Neuronal stem cell (in vitro differentiated cells): ENCODE data around the gene POU2AF2.

Experiments used
- DNase-seq: peaks from one replicate; pipeline ENCODE4 v3.0.0-alpha.2; 2013; ENCODE audit warnings: low spot score
- H2AFZ ChIP-seq: one replicate; pipeline ENCODE4 v1.6.1; 2013; ENCODE audit warnings: mild to moderate bottlenecking, low read length, inconsistent platforms
- H2AK5ac ChIP-seq: 2 replicates; pipeline ENCODE4 v1.6.1; 2013; ENCODE audit warnings: low read depth, mild to moderate bottlenecking, inconsistent platforms, low read length, moderate library complexity, mixed read lengths
- H2BK120ac ChIP-seq: 2 replicates; pipeline ENCODE4 v1.6.1; 2013; ENCODE audit warnings: low read depth, mild to moderate bottlenecking, inconsistent platforms, low read length, moderate library complexity, mixed read lengths
- H2BK12ac ChIP-seq: one replicate; pipeline ENCODE4 v1.6.1; 2013; ENCODE audit warnings: low read length, inconsistent platforms
- H2BK15ac ChIP-seq: 2 replicates; pipeline ENCODE4 v1.6.1; 2013; ENCODE audit warnings: mild to moderate bottlenecking, low read length, inconsistent platforms, mixed read lengths
- H2BK5ac ChIP-seq: one replicate; pipeline ENCODE4 v1.6.1; 2013; ENCODE audit warnings: inconsistent platforms, mild to moderate bottlenecking, low read length, moderate library complexity
- H3K14ac ChIP-seq: one replicate; pipeline ENCODE4 v1.6.1; 2013; ENCODE audit warnings: low read length, inconsistent platforms
- H3K18ac ChIP-seq: 2 replicates; pipeline ENCODE4 v1.6.1; 2013; ENCODE audit warnings: low read length, inconsistent platforms
- H3K23ac ChIP-seq: 2 replicates; pipeline ENCODE4 v1.6.1; 2013; ENCODE audit warnings: low read depth, mild to moderate bottlenecking, mixed read lengths, low read length, inconsistent platforms; ENCODE audit not compliant: poor library complexity
- H3K27ac ChIP-seq: replicated peaks from 3 replicates; pipeline ENCODE4 v1.5.1; 2013; ENCODE audit warnings: low read length, inconsistent platforms
- H3K27me3 ChIP-seq, 3 experiments: 2 replicates each; pipeline ENCODE4 v1.6.1; 2013; ENCODE audit warnings: low read length in 3 of 3, mild to moderate bottlenecking in 2 of 3, inconsistent platforms in 1 of 3, low read depth in 1 of 3, mixed read lengths in 1 of 3, moderate library complexity in 1 of 3; ENCODE audit not compliant: control insufficient read depth in 3 of 3, insufficient read depth in 3 of 3
- H3K36me3 ChIP-seq, 2 donors: replicated peaks in 1 of 2; 2 replicates each; pipeline ENCODE4 v1.6.1; 2013; ENCODE audit warnings: low read length in 2 of 2; ENCODE audit not compliant: control insufficient read depth in 2 of 2, insufficient read depth in 2 of 2
- H3K4ac ChIP-seq: 2 replicates; pipeline ENCODE4 v1.6.1; 2013; ENCODE audit warnings: inconsistent platforms, mild to moderate bottlenecking, low read length, moderate library complexity
- H3K4me1 ChIP-seq, 2 donors: 1 replicate in 1 of 2; 2 replicates in 1 of 2; pipeline ENCODE4 v1.6.1; 2013; ENCODE audit warnings: low read length in 2 of 2, low read depth in 1 of 2; ENCODE audit not compliant: control insufficient read depth in 2 of 2, insufficient read depth in 1 of 2
- H3K4me2 ChIP-seq: one replicate; pipeline ENCODE4 v1.6.1; 2013; ENCODE audit warnings: mild to moderate bottlenecking, low read length, inconsistent platforms; ENCODE audit not compliant: insufficient read depth, poor library complexity, severe bottlenecking
- H3K4me3 ChIP-seq, 2 donors: 2 replicates each; pipeline ENCODE4 v1.5.1; 2013; ENCODE audit warnings: low read length in 2 of 2, mild to moderate bottlenecking in 2 of 2, inconsistent platforms in 1 of 2, moderate library complexity in 1 of 2
- H3K79me1 ChIP-seq: one replicate; pipeline ENCODE4 v1.6.1; 2013; ENCODE audit warnings: low read depth, mild to moderate bottlenecking, inconsistent platforms, low read length, moderate library complexity
- H3K9ac ChIP-seq: one replicate; pipeline ENCODE4 v1.6.1; 2013; ENCODE audit warnings: mild to moderate bottlenecking, low read depth, low read length, inconsistent platforms; ENCODE audit not compliant: poor library complexity
- H3K9me3 ChIP-seq, 2 donors: replicated peaks in 1 of 2; 2 replicates each; pipeline versions ENCODE3 to v1.6.1; 2013; ENCODE audit warnings: low read length in 2 of 2, mild to moderate bottlenecking in 2 of 2, inconsistent platforms in 1 of 2, low read depth in 1 of 2, mixed read lengths in 1 of 2, moderate library complexity in 1 of 2; ENCODE audit not compliant: control insufficient read depth in 2 of 2, insufficient read depth in 1 of 2
- H4K8ac ChIP-seq: one replicate; pipeline ENCODE4 v1.6.1; 2013; ENCODE audit warnings: low read depth, mild to moderate bottlenecking, inconsistent platforms, low read length, moderate library complexity
- H4K91ac ChIP-seq: one replicate; pipeline ENCODE4 v1.6.1; 2013; ENCODE audit warnings: low read length, low read depth, mild to moderate bottlenecking, inconsistent platforms; ENCODE audit not compliant: poor library complexity
- WGBS, 2 donors: extraction: QIAGEN DNeasy Blood & Tissue Kit; methylation state at CpG; one replicate each; pipeline ENCODE4 v1.1.7; 2013; ENCODE audit warnings: missing lambda C conversion rate in 2 of 2, mixed read lengths in 1 of 2; ENCODE audit not compliant: insufficient read length in 2 of 2, insufficient replicate concordance in 1 of 2; ENCODE audit errors: extremely low coverage in 2 of 2; 5-methylcytosine and 5-hydroxymethylcytosine counted together

POU2AF2 gene

GRCh38 chr11:111225881-111226280 lies 19.6 kb upstream of the POU2AF2 start:
- Histone ChIP-seq H3K27me3 (peaks cover 0 to 4% (median 0%) of the 10 kb centered on the region in 3 experiments), H3K18ac (no peak overlapping the region), H3K27ac (no peak overlapping the region), H2AFZ (no peak overlapping the region), H3K4me3 (no peak overlapping the region), H3K4me2 (no peak overlapping the region), H3K79me1 (no peaks in the 10 kb centered on the region), H3K23ac (no peak overlapping the region), H3K9me3 (peaks cover 0 to 2% of the 10 kb centered on the region in 2 donors), H2AK5ac (no peak overlapping the region), H3K9ac (no peak overlapping the region), H4K91ac (no peak overlapping the region), H3K4me1 (peaks cover 0 to 2% of the 10 kb centered on the region in 2 donors), H3K36me3 (no peaks in the 10 kb centered on the region), H3K14ac (no peak overlapping the region), H2BK15ac (no peak overlapping the region), H2BK120ac (no peak overlapping the region), H3K4ac (no peak overlapping the region), H4K8ac (no peak overlapping the region), H2BK5ac (no peak overlapping the region), H2BK12ac (no peak overlapping the region)
- no CpG with 5 or more reads among the region's 3 CpGs for WGBS, 2 donors
- DNase-seq, result no peak

GRCh38 chr11:111229604-111230003 lies 15.9 kb upstream of the POU2AF2 start:
- no peak overlapping the region for H4K91ac ChIP-seq
- no peak overlapping the region for H2BK5ac ChIP-seq
- no CpG with 5 or more reads among the region's 6 CpGs for WGBS, 2 donors
- H2BK120ac ChIP-seq, result no peak overlapping the region
- H2BK15ac ChIP-seq, result no peak overlapping the region
- H3K4me2 ChIP-seq, result no peak overlapping the region
- H3K9ac ChIP-seq, result no peak overlapping the region
- H3K18ac ChIP-seq, result no peak overlapping the region
- H3K4me1 ChIP-seq, result peaks cover 0 to 2% of the 10 kb centered on the region in 2 donors
- H3K4me3 ChIP-seq, result no peak overlapping the region
- no peak overlapping the region for H3K27ac ChIP-seq
- no peak overlapping the region for H2AK5ac ChIP-seq
- no peak overlapping the region for H4K8ac ChIP-seq
- no peak overlapping the region for H3K23ac ChIP-seq
- H3K27me3 ChIP-seq, result no peaks in the 10 kb centered on the region
- H3K79me1 ChIP-seq, result no peaks in the 10 kb centered on the region
- H2BK12ac ChIP-seq, result no peak overlapping the region
- no peak overlapping the region for H3K4ac ChIP-seq
- peaks cover 0 to 2% of the 10 kb centered on the region in 2 donors for H3K9me3 ChIP-seq
- H3K36me3 ChIP-seq, result no peaks in the 10 kb centered on the region
- no peak overlapping the region for H2AFZ ChIP-seq
- DNase-seq, result no peak
- H3K14ac ChIP-seq, result no peak overlapping the region

GRCh38 chr11:111230122-111230465 lies 15.4 kb upstream of the POU2AF2 start:
- no peak overlapping the region for H3K27ac ChIP-seq
- no peak overlapping the region for H4K91ac ChIP-seq
- no peak overlapping the region for H2AFZ ChIP-seq
- H3K4me2 ChIP-seq, result no peak overlapping the region
- DNase-seq, result no peak
- WGBS, 2 donors, result no CpG with 5 or more reads among the region's 6 CpGs
- no peak overlapping the region for H2BK120ac ChIP-seq
- no peaks in the 10 kb centered on the region for H3K9me3 ChIP-seq
- no peak overlapping the region for H2AK5ac ChIP-seq
- H3K18ac ChIP-seq, result no peak overlapping the region
- H3K4me3 ChIP-seq, result no peak overlapping the region
- no peak overlapping the region for H2BK12ac ChIP-seq
- peaks cover 0 to 2% of the 10 kb centered on the region in 2 donors for H3K4me1 ChIP-seq
- H4K8ac ChIP-seq, result no peak overlapping the region
- H3K27me3 ChIP-seq, result no peaks in the 10 kb centered on the region
- H3K14ac ChIP-seq, result no peak overlapping the region
- H3K23ac ChIP-seq, result no peak overlapping the region
- H2BK15ac ChIP-seq, result no peak overlapping the region
- no peak overlapping the region for H2BK5ac ChIP-seq
- no peaks in the 10 kb centered on the region for H3K79me1 ChIP-seq
- no peak overlapping the region for H3K9ac ChIP-seq
- no peaks in the 10 kb centered on the region for H3K36me3 ChIP-seq
- H3K4ac ChIP-seq, result no peak overlapping the region

GRCh38 chr11:111231836-111232235 lies 13.7 kb upstream of the POU2AF2 start:
- Histone ChIP-seq H3K9ac (no peak overlapping the region), H3K27me3 (peaks cover 0 to 2% (median 0%) of the 10 kb centered on the region in 3 experiments), H3K9me3 (no peaks in the 10 kb centered on the region), H3K4me2 (no peak overlapping the region), H3K23ac (no peak overlapping the region), H2BK120ac (no peak overlapping the region), H4K91ac (no peak overlapping the region), H3K36me3 (no peaks in the 10 kb centered on the region), H2BK12ac (no peak overlapping the region), H3K4me1 (peaks cover 0 to 2% of the 10 kb centered on the region in 2 donors), H3K4ac (no peak overlapping the region), H2BK15ac (no peak overlapping the region), H2BK5ac (no peak overlapping the region), H3K14ac (no peak overlapping the region), H2AFZ (no peak overlapping the region), H3K79me1 (no peaks in the 10 kb centered on the region), H3K27ac (no peak overlapping the region), H2AK5ac (no peak overlapping the region), H3K18ac (no peak overlapping the region), H3K4me3 (no peak overlapping the region), H4K8ac (no peak overlapping the region)
- WGBS, 2 donors, result no CpG with 5 or more reads among the region's 3 CpGs
- no peak for DNase-seq
